Right lobe of liver (tissue), 6 donors: ENCODE measurements around the gene IQSEC3. TPM values are rescaled to one million over a fixed set of nuclear protein-coding genes. Genes with fewer than 3 reads are reported as not detected.

ENCODE experiments used
- ATAC-seq, 4 donors: fragments of 200-7000 bp; cut with Tn5 transposase; one replicate each; pipeline ENCODE4 v1.9.1; 2020; ENCODE audit warnings: mild to moderate bottlenecking in 4 of 4, moderate library complexity in 4 of 4
- DNase-seq, 3 donors: peaks; one replicate each; pipeline ENCODE4 v3.0.0-alpha.2; 2020
- H3K27ac ChIP-seq, 3 donors: fragments of 200-600 bp; one replicate each; pipeline ENCODE4 v1.8.0; 2022
- H3K27me3 ChIP-seq, 2 donors: fragments of 200-600 bp; one replicate each; pipeline ENCODE4 v1.8.0; 2022
- H3K36me3 ChIP-seq, 4 donors: fragments of 200-600 bp; sonication (generic) in 1 of 4; one replicate each; pipeline versions ENCODE4 v1.5.1 to v1.8.0; 2017 to 2022; ENCODE audit warnings: control low read depth in 1 of 4
- H3K4me1 ChIP-seq, 4 donors: fragments of 200-600 bp; sonication (generic) in 1 of 4; one replicate each; pipeline versions ENCODE4 v1.5.1 to v1.8.0; 2017 to 2022; ENCODE audit warnings: control low read depth in 1 of 4
- H3K4me3 ChIP-seq, 3 donors: fragments of 200-600 bp; one replicate each; pipeline ENCODE4 v1.8.0; 2022
- H3K9me3 ChIP-seq, 4 donors: fragments of 200-600 bp; sonication (generic) in 1 of 4; one replicate each; pipeline versions ENCODE4 v1.5.1 to v1.8.0; 2017 to 2022; ENCODE audit warnings: control low read depth in 1 of 4
- CTCF ChIP-seq, 4 donors: fragments of 200-600 bp in 3 of 4; fragments of 450-650 bp in 1 of 4; IDR thresholded peaks; one replicate each; pipeline versions ENCODE4 v1.5.1 to v1.8.0; 2016 to 2022; ENCODE audit warnings: antibody characterized with exemption in 4 of 4, mild to moderate bottlenecking in 2 of 4
- POLR2A ChIP-seq: fragments of 450-650 bp; IDR thresholded peaks from one replicate; pipeline ENCODE4 v1.6.1; 2017; ENCODE audit warnings: antibody characterized with exemption, mild to moderate bottlenecking
- WGBS: methylation state at CpG from one replicate; pipeline ENCODE4 v1.1.6; 2018; ENCODE audit warnings: low coverage, low lambda C conversion rate; ENCODE audit not compliant: insufficient coverage; ENCODE audit errors: missing lambda C conversion rate; 5-methylcytosine and 5-hydroxymethylcytosine counted together
- intact Hi-C, 2 donors: fragments of 100-400 bp; cut with DNase I; formaldehyde crosslinking; loops; one replicate each; pipeline versions ENCODE4 v1.11.2 to v1.14.1; 2022
- total RNA-seq, 6 experiments: library from RNA; depleted of rRNA in 2 of 6; stranded (reverse); fragments of >200 nt in 2 of 6; fragmentation: NEBNext Ultra II Directional in 3 of 6; extraction: Animal tissue kit (Norgen Biotek cat#: 25700) in 3 of 6; gene quantifications; one replicate each; pipeline versions ENCODE4 v1.1.0 to v1.2.4, GENCODE V29; 2016 to 2023
- donor health status: DM: no; HTN: yes; CAD: no.
- donor health status: DM: no; HTN: no; CAD: no.
- donor health status: DM: no; HTN: no; CAD: no.
- donor health status: DM: no; HTN: yes; CAD: no.
- donor health status: DM: no; HTN: yes; CAD: no.

The IQSEC3 gene
- total RNA-seq, 6 experiments from 2014 or later = 0.05 to 0.64 (median 0.15) TPM; not detected in 1

GRCh38 chr12:140162-140561 is 73.6 kb downstream of the IQSEC3 start:
- 73% methylated on average over 5 of the region's 5 CpGs for WGBS
- intact Hi-C loops = no loop called here
- H3K27ac ChIP-seq = no peak overlapping the region
- H3K9me3 ChIP-seq = no peaks in the 10 kb centered on the region
- no peak for ATAC-seq
- DNase-seq = no peak
- H3K4me1 ChIP-seq = peaks cover 0 to 5% (median 0%) of the 10 kb centered on the region in 4 donors
- H3K4me3 ChIP-seq = no peak overlapping the region
- H3K27me3 ChIP-seq = no peaks in the 10 kb centered on the region
- TF ChIP-seq POLR2A = no peak
- TF ChIP-seq CTCF (IDR thresholded peaks at IDR 0.05) = no peak
- H3K36me3 ChIP-seq = no peaks in the 10 kb centered on the region

- Histone ChIP-seq H3K27ac (no peak overlapping the region), H3K4me1 (peaks cover 0 to 15% (median 2%) of the 10 kb centered on the region in 4 donors), H3K9me3 (no peaks in the 10 kb centered on the region), H3K4me3 (no peak overlapping the region), H3K27me3 (no peaks in the 10 kb centered on the region), H3K36me3 (no peaks in the 10 kb centered on the region)
- WGBS = 20% methylated on average over 4 of the region's 19 CpGs
- intact Hi-C loops = no loop called here
- DNase-seq (peak; percentile 41 to 75 (median 74)), ATAC-seq (peak; percentile 69 to 84 (median 74))
- no peak for TF ChIP-seq CTCF (IDR thresholded peaks at IDR 0.05)
- no peak for TF ChIP-seq POLR2A
Observed at GRCh38 chr12:143964-144649, 77.5 kb downstream of the IQSEC3 start.

- Histone ChIP-seq H3K4me1 (peaks cover 0 to 15% (median 2%) of the 10 kb centered on the region in 4 donors), H3K27me3 (no peaks in the 10 kb centered on the region), H3K36me3 (no peaks in the 10 kb centered on the region), H3K27ac (peak overlapping the region in 1 of 3 donors; percentile 24), H3K4me3 (no peak overlapping the region), H3K9me3 (no peaks in the 10 kb centered on the region)
- DNase-seq (no peak), ATAC-seq (peak in 1 of 4 donors; percentile 53)
- intact Hi-C loops = no loop called here
- TF ChIP-seq POLR2A = no peak
- no peak for TF ChIP-seq CTCF (IDR thresholded peaks at IDR 0.05)
- 64% methylated on average over 2 of the region's 5 CpGs for WGBS
Observed at GRCh38 chr12:144650-145284, 78.2 kb downstream of the IQSEC3 start.

- H3K4me1 ChIP-seq = peaks cover 0 to 15% (median 2%) of the 10 kb centered on the region in 4 donors
- H3K27ac ChIP-seq = peak overlapping the region in 1 of 3 donors; percentile 24
- 51% methylated on average over 6 of the region's 14 CpGs for WGBS
- H3K4me3 ChIP-seq = no peak overlapping the region
- DNase-seq (peak in 2 of 3 donors; percentile 57 to 81), ATAC-seq (peak; percentile 66 to 87 (median 76))
- intact Hi-C loops = no loop called here
- H3K36me3 ChIP-seq = no peaks in the 10 kb centered on the region
- no peak for TF ChIP-seq CTCF (IDR thresholded peaks at IDR 0.05)
- TF ChIP-seq POLR2A = no peak
- H3K27me3 ChIP-seq = no peaks in the 10 kb centered on the region
- H3K9me3 ChIP-seq = no peaks in the 10 kb centered on the region
Observed at GRCh38 chr12:145369-145960, 78.9 kb downstream of the IQSEC3 start.
